Activated T-helper 17 cell treated with anti-CD3 and anti-CD28 coated beads, Interleukin-2, amount 50 U/mL, for 72 hours (primary cell): Measurements from ENCODE around the gene SLC6A11. TPM values are rescaled to one million over a fixed set of nuclear protein-coding genes. Genes with fewer than 3 reads are reported as not detected.

ENCODE experiments used
- ATAC-seq: fragments of 150-1000 bp; cut with Tn5 transposase; replicated peaks from 2 replicates; pipeline ENCODE4 v1.10.0; 2021; ENCODE audit warnings: mild to moderate bottlenecking, moderate library complexity
- H3K27ac Mint-ChIP-seq: one replicate; pipeline ENCODE4 v1.8.0; 2022; ENCODE audit warnings: mixed read lengths
- H3K27me3 Mint-ChIP-seq: one replicate; pipeline ENCODE4 v1.8.0; 2022; ENCODE audit warnings: mixed read lengths
- H3K36me3 Mint-ChIP-seq: one replicate; pipeline ENCODE4 v1.8.0; 2022; ENCODE audit warnings: low read depth, mild to moderate bottlenecking, mixed read lengths
- H3K4me1 Mint-ChIP-seq: one replicate; pipeline ENCODE4 v1.8.0; 2022; ENCODE audit warnings: mixed read lengths
- H3K4me3 Mint-ChIP-seq: one replicate; pipeline ENCODE4 v1.8.0; 2022; ENCODE audit warnings: mild to moderate bottlenecking, mixed read lengths
- H3K9me3 Mint-ChIP-seq: one replicate; pipeline ENCODE4 v1.8.0; 2022; ENCODE audit warnings: mixed read lengths
- total RNA-seq, 2 donors: library from RNA; stranded (reverse); gene quantifications; one replicate each; pipeline ENCODE4 v1.2.3, GENCODE V29; 2022

Gene SLC6A11
- total RNA-seq, 2 donors from 2014 or later: not detected

- Mint-ChIP-seq H3K36me3 (no peaks in the 10 kb centered on the region), H3K27me3 (peaks cover 29% of the 10 kb centered on the region), H3K27ac (no peak overlapping the region), H3K4me1 (no peaks in the 10 kb centered on the region), H3K9me3 (no peaks in the 10 kb centered on the region), H3K4me3 (no peak overlapping the region)
- no peak for ATAC-seq
Measured at GRCh38 chr3:10841100-10841499, 25.1 kb downstream of the SLC6A11 start.

GRCh38 chr3:10843378-10843777 lies 27.4 kb downstream of the SLC6A11 start:
- Mint-ChIP-seq H3K27me3 (peaks cover 31% of the 10 kb centered on the region), H3K4me3 (no peak overlapping the region), H3K9me3 (no peaks in the 10 kb centered on the region), H3K36me3 (no peaks in the 10 kb centered on the region), H3K4me1 (no peaks in the 10 kb centered on the region), H3K27ac (no peak overlapping the region)
- ATAC-seq: no peak

GRCh38 chr3:10845001-10845761 lies 29.2 kb downstream of the SLC6A11 start:
- Mint-ChIP-seq H3K36me3 (no peaks in the 10 kb centered on the region), H3K9me3 (no peaks in the 10 kb centered on the region), H3K4me3 (no peak overlapping the region), H3K27me3 (peaks cover 23% of the 10 kb centered on the region), H3K27ac (no peak overlapping the region), H3K4me1 (no peaks in the 10 kb centered on the region)
- ATAC-seq: no peak

GRCh38 chr3:10845839-10846656 lies 30.0 kb downstream of the SLC6A11 start:
- Mint-ChIP-seq H3K36me3 (no peaks in the 10 kb centered on the region), H3K9me3 (no peaks in the 10 kb centered on the region), H3K4me1 (no peaks in the 10 kb centered on the region), H3K27ac (no peak overlapping the region), H3K27me3 (peaks cover 22% of the 10 kb centered on the region), H3K4me3 (no peak overlapping the region)
- peak; percentile 15 for ATAC-seq

GRCh38 chr3:10846657-10846975 lies 30.6 kb downstream of the SLC6A11 start:
- no peaks in the 10 kb centered on the region for H3K9me3 Mint-ChIP-seq

GRCh38 chr3:10848261-10848660 lies 32.2 kb downstream of the SLC6A11 start:
- H3K9me3 Mint-ChIP-seq: no peaks in the 10 kb centered on the region
- no peaks in the 10 kb centered on the region for H3K4me1 Mint-ChIP-seq
- H3K36me3 Mint-ChIP-seq: no peaks in the 10 kb centered on the region
- H3K4me3 Mint-ChIP-seq: no peak overlapping the region
- peaks cover 25% of the 10 kb centered on the region for H3K27me3 Mint-ChIP-seq
- ATAC-seq: peak; percentile 96
- H3K27ac Mint-ChIP-seq: no peak overlapping the region

More at GRCh38 chr3:10846657-10846975, 30.6 kb downstream of the SLC6A11 start:
- Mint-ChIP-seq H3K4me1 (no peaks in the 10 kb centered on the region), H3K27ac (no peak overlapping the region), H3K27me3 (peaks cover 22% of the 10 kb centered on the region), H3K4me3 (no peak overlapping the region), H3K36me3 (no peaks in the 10 kb centered on the region)
- no peak for ATAC-seq

- H3K4me3 Mint-ChIP-seq: no peak overlapping the region
Measured at GRCh38 chr3:10852066-10852808, 36.2 kb downstream of the SLC6A11 start.

GRCh38 chr3:10855083-10855870 lies 39.2 kb downstream of the SLC6A11 start:
- Mint-ChIP-seq H3K4me3 (no peak overlapping the region), H3K27ac (no peak overlapping the region), H3K27me3 (peaks cover 34% of the 10 kb centered on the region), H3K36me3 (no peaks in the 10 kb centered on the region), H3K4me1 (no peaks in the 10 kb centered on the region), H3K9me3 (no peaks in the 10 kb centered on the region)
- no peak for ATAC-seq

More at GRCh38 chr3:10852066-10852808, 36.2 kb downstream of the SLC6A11 start:
- H3K9me3 Mint-ChIP-seq: no peaks in the 10 kb centered on the region
- ATAC-seq: no peak
- no peaks in the 10 kb centered on the region for H3K36me3 Mint-ChIP-seq
- peaks cover 28% of the 10 kb centered on the region for H3K27me3 Mint-ChIP-seq
- no peak overlapping the region for H3K27ac Mint-ChIP-seq
- H3K4me1 Mint-ChIP-seq: no peaks in the 10 kb centered on the region

GRCh38 chr3:10855871-10856662 lies 40.0 kb downstream of the SLC6A11 start:
- no peaks in the 10 kb centered on the region for H3K4me1 Mint-ChIP-seq
- no peak for ATAC-seq
- H3K27me3 Mint-ChIP-seq: peaks cover 36% of the 10 kb centered on the region
- H3K27ac Mint-ChIP-seq: no peak overlapping the region
- H3K4me3 Mint-ChIP-seq: no peak overlapping the region
- H3K9me3 Mint-ChIP-seq: no peaks in the 10 kb centered on the region
- H3K36me3 Mint-ChIP-seq: no peaks in the 10 kb centered on the region

GRCh38 chr3:10857235-10857634 lies 41.2 kb downstream of the SLC6A11 start:
- Mint-ChIP-seq H3K4me3 (no peak overlapping the region), H3K9me3 (no peaks in the 10 kb centered on the region), H3K36me3 (no peaks in the 10 kb centered on the region), H3K4me1 (no peaks in the 10 kb centered on the region), H3K27ac (no peak overlapping the region), H3K27me3 (peaks cover 39% of the 10 kb centered on the region)
- no peak for ATAC-seq

GRCh38 chr3:10858091-10858490 lies 42.1 kb downstream of the SLC6A11 start:
- H3K27me3 Mint-ChIP-seq: peaks cover 36% of the 10 kb centered on the region
- no peaks in the 10 kb centered on the region for H3K4me1 Mint-ChIP-seq
- H3K9me3 Mint-ChIP-seq: no peaks in the 10 kb centered on the region
- no peaks in the 10 kb centered on the region for H3K36me3 Mint-ChIP-seq
- no peak for ATAC-seq
- H3K4me3 Mint-ChIP-seq: no peak overlapping the region
- H3K27ac Mint-ChIP-seq: no peak overlapping the region

GRCh38 chr3:10867384-10867783 lies 51.4 kb downstream of the SLC6A11 start:
- peaks cover 4% of the 10 kb centered on the region for H3K9me3 Mint-ChIP-seq
- no peaks in the 10 kb centered on the region for H3K4me1 Mint-ChIP-seq
- peaks cover 26% of the 10 kb centered on the region for H3K27me3 Mint-ChIP-seq
- no peaks in the 10 kb centered on the region for H3K36me3 Mint-ChIP-seq
- no peak for ATAC-seq
- no peak overlapping the region for H3K4me3 Mint-ChIP-seq
- H3K27ac Mint-ChIP-seq: no peak overlapping the region

GRCh38 chr3:10869460-10869859 lies 53.4 kb downstream of the SLC6A11 start:
- ATAC-seq: no peak
- Mint-ChIP-seq H3K9me3 (peaks cover 3% of the 10 kb centered on the region), H3K27me3 (peaks cover 34% of the 10 kb centered on the region), H3K27ac (no peak overlapping the region), H3K36me3 (no peaks in the 10 kb centered on the region), H3K4me1 (no peaks in the 10 kb centered on the region), H3K4me3 (no peak overlapping the region)
